GM23338 (cell line): ENCODE results near the gene CASQ1. TPM values are rescaled to one million over a fixed set of nuclear protein-coding genes. Genes with fewer than 3 reads are reported as not detected.
A peak's percentile ranks its signal among the peaks of the same experiment; 100 is the strongest.

Source experiments
- ATAC-seq: fragments of 200-7000 bp; cut with Tn5 transposase; 3 replicates; pipeline ENCODE4 v1.9.1; 2020
- DNase-seq: peaks from one replicate; pipeline ENCODE4 v3.0.0-alpha.2; 2015; ENCODE audit warnings: low spot score
- H2AFZ ChIP-seq: fragments of 200-600 bp; sonication (generic); 2 replicates; pipeline ENCODE4 v1.8.0; 2016; ENCODE audit warnings: antibody characterized with exemption, mild to moderate bottlenecking, moderate library complexity
- H3F3A ChIP-seq: fragments of 200-600 bp; sonication (generic); replicated peaks from 2 replicates; pipeline ENCODE4 v1.8.0; 2017; ENCODE audit warnings: antibody characterized with exemption, mixed run types, low read depth
- H3K27ac ChIP-seq: fragments of 200-600 bp; sonication (generic); 2 replicates; pipeline ENCODE4 v1.6.1; 2016; ENCODE audit warnings: low read depth
- H3K27me3 ChIP-seq: fragments of 200-600 bp; sonication (generic); 2 replicates; pipeline ENCODE4 v1.8.0; 2016; ENCODE audit warnings: mild to moderate bottlenecking, mixed run types, moderate library complexity; ENCODE audit not compliant: insufficient read depth
- H3K36me3 ChIP-seq: fragments of 200-600 bp; sonication (generic); 2 replicates; pipeline ENCODE4 v1.8.0; 2016; ENCODE audit warnings: mild to moderate bottlenecking; ENCODE audit not compliant: insufficient read depth
- H3K4me1 ChIP-seq: fragments of 200-600 bp; sonication (generic); 2 replicates; pipeline ENCODE4 v1.8.0; 2016; ENCODE audit warnings: mild to moderate bottlenecking, moderate library complexity; ENCODE audit not compliant: insufficient read depth
- H3K4me2 ChIP-seq: fragments of 200-600 bp; sonication (generic); 2 replicates; pipeline ENCODE4 v1.7.1; 2017; ENCODE audit warnings: mixed run types
- H3K4me3 ChIP-seq: fragments of 200-600 bp; sonication (generic); 2 replicates; pipeline ENCODE4 v1.6.1; 2016; ENCODE audit warnings: mixed run types
- H3K79me2 ChIP-seq: fragments of 200-600 bp; sonication (generic); replicated peaks from 2 replicates; pipeline ENCODE4 v1.8.0; 2017; ENCODE audit warnings: mild to moderate bottlenecking; ENCODE audit not compliant: insufficient read depth
- H3K9me2 ChIP-seq: fragments of 200-600 bp; sonication (generic); 2 replicates; pipeline ENCODE4 v1.8.0; 2017; ENCODE audit not compliant: insufficient read depth
- H4K20me1 ChIP-seq: fragments of 200-600 bp; sonication (generic); replicated peaks from 2 replicates; pipeline ENCODE4 v1.8.0; 2017; ENCODE audit warnings: mild to moderate bottlenecking; ENCODE audit not compliant: insufficient read depth
- H3K27ac Mint-ChIP-seq: 2 replicates; pipeline ENCODE4 v1.8.0; 2020; ENCODE audit warnings: inconsistent platforms, mild to moderate bottlenecking, moderate library complexity, mixed read lengths
- H3K27me3 Mint-ChIP-seq: 3 replicates; pipeline ENCODE4 v1.8.0; 2022; ENCODE audit warnings: low read depth, mild to moderate bottlenecking, moderate library complexity, mixed read lengths, inconsistent platforms; ENCODE audit not compliant: insufficient read depth, poor library complexity
- H3K36me3 Mint-ChIP-seq: 3 replicates; pipeline ENCODE4 v1.8.0; 2021; ENCODE audit warnings: low read depth, mild to moderate bottlenecking, inconsistent platforms, moderate library complexity, mixed read lengths
- H3K4me1 Mint-ChIP-seq: 3 replicates; pipeline ENCODE4 v1.8.0; 2020; ENCODE audit warnings: mild to moderate bottlenecking, inconsistent platforms, mixed read lengths
- H3K4me3 Mint-ChIP-seq: 3 replicates; pipeline ENCODE4 v1.8.0; 2021; ENCODE audit warnings: moderate library complexity, mild to moderate bottlenecking, inconsistent platforms, mixed read lengths
- H3K9me3 Mint-ChIP-seq: 3 replicates; pipeline ENCODE4 v1.8.0; 2020; ENCODE audit warnings: moderate library complexity, mild to moderate bottlenecking, inconsistent platforms, mixed read lengths
- CREB1 ChIP-seq: fragments of 250-450 bp; sonication (Bioruptor Pico); IDR thresholded peaks from 2 replicates; pipeline ENCODE4 v1.5.0; 2020; ENCODE audit warnings: low read depth, mild to moderate bottlenecking, moderate library complexity
- JUNB ChIP-seq: IDR thresholded peaks from one replicate; pipeline ENCODE4 v1.6.1; 2016; ENCODE audit warnings: antibody characterized with exemption; ENCODE audit not compliant: unreplicated experiment
- NANOG ChIP-seq: IDR thresholded peaks from 2 replicates; pipeline ENCODE4 v1.6.1; 2016; ENCODE audit warnings: antibody characterized with exemption, borderline replicate concordance
- polyA plus RNA-seq: library from polyadenylated mRNA; unstranded; fragments of >200 nt; fragmentation: Nextera tagmentation; extraction: Ambion mirVana; gene quantifications from 2 replicates; pipeline ENCODE4 v1.2.1, GENCODE V29; 2016
- total RNA-seq: library from RNA; depleted of rRNA; stranded (reverse); fragments of >200 nt; shearing (Covaris generic); gene quantifications from 2 replicates; pipeline ENCODE4 v1.2.3, GENCODE V29; 2014
- TF ChIP-seq, protein P1 (sequence below), 2 experiments: fragments of 200-600 bp in 1 of 2; sonication (generic) in 1 of 2; conservative IDR thresholded peaks; 2 replicates each; pipeline versions ENCODE4 v1.5.1 to v1.6.1; 2016 to 2017; ENCODE audit warnings: antibody characterized with exemption in 2 of 2, low read depth in 2 of 2, mild to moderate bottlenecking in 2 of 2, moderate library complexity in 1 of 2
- TF ChIP-seq, protein P2 (sequence below): fragments of 250-450 bp; sonication (Bioruptor Pico); IDR thresholded peaks from 2 replicates; pipeline ENCODE4 v1.5.0; 2020; ENCODE audit warnings: mild to moderate bottlenecking, moderate library complexity
- TF ChIP-seq, protein P3 (sequence below): IDR thresholded peaks from one replicate; pipeline ENCODE4 v1.6.1; 2018; ENCODE audit warnings: antibody characterized with exemption; ENCODE audit not compliant: unreplicated experiment

The CASQ1 gene
- total and polyA plus RNA-seq, 2 experiments from 2014 or later, result 1.1 to 2.8 TPM

- TF ChIP-seq CREB1 (CRISPR knock-in tag), result no peak
- TF ChIP-seq, protein P1, sequence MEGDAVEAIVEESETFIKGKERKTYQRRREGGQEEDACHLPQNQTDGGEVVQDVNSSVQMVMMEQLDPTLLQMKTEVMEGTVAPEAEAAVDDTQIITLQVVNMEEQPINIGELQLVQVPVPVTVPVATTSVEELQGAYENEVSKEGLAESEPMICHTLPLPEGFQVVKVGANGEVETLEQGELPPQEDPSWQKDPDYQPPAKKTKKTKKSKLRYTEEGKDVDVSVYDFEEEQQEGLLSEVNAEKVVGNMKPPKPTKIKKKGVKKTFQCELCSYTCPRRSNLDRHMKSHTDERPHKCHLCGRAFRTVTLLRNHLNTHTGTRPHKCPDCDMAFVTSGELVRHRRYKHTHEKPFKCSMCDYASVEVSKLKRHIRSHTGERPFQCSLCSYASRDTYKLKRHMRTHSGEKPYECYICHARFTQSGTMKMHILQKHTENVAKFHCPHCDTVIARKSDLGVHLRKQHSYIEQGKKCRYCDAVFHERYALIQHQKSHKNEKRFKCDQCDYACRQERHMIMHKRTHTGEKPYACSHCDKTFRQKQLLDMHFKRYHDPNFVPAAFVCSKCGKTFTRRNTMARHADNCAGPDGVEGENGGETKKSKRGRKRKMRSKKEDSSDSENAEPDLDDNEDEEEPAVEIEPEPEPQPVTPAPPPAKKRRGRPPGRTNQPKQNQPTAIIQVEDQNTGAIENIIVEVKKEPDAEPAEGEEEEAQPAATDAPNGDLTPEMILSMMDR (conservative IDR thresholded peaks at IDR 0.05; ENCODE audit: low read depth in 2 of 2), result no peak
These were observed 12.7 kb upstream of the CASQ1 start (continued) for GRCh38 chr1:160177667-160178066.

DNA sequence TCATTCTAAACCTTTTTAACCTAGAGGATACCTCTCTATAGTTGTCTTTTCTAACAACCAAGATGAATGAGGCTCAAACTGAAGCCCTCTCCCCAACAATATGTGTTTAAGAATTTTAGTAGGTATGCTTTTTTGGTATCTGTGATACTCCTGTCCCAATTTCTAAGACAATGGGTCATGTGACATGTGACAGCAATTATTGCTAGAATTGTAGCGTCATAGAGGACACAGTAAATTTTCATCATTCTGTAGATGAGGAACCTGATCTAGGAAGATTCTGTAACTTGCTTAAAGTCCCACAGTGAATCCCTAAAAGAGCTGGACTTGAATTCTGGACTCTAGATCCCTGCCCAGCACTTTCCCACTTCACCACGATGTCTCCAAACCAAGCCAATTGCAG lies 11.6 kb upstream of the CASQ1 start:
- Histone ChIP-seq H3K4me1 (peaks cover 12% of the 10 kb centered on the region; the same call in 1 of the 2 replicates), H4K20me1 (no peaks in the 10 kb centered on the region), H3K79me2 (no peaks in the 10 kb centered on the region), H3F3A (no peaks in the 10 kb centered on the region), H3K4me2 (no peak overlapping the region), H3K36me3 (no peaks in the 10 kb centered on the region), H3K27me3 (no peaks in the 10 kb centered on the region), H2AFZ (peak overlapping the region; percentile 69; the same call in 1 of the 2 replicates), H3K27ac (no peak overlapping the region), H3K4me3 (no peak overlapping the region), H3K9me2 (peaks cover 5% of the 10 kb centered on the region)
- Mint-ChIP-seq H3K27me3 (peaks cover 7% of the 10 kb centered on the region), H3K27ac (no peak overlapping the region), H3K4me3 (no peak overlapping the region), H3K4me1 (peaks cover 13% of the 10 kb centered on the region), H3K36me3 (no peaks in the 10 kb centered on the region; the same call in 2 of the 3 replicates), H3K9me3 (no peaks in the 10 kb centered on the region; the same call in 1 of the 3 replicates)
- no peak for ATAC-seq
- DNase-seq, result no peak
- TF ChIP-seq JUNB, result no peak
- TF ChIP-seq, protein P2, sequence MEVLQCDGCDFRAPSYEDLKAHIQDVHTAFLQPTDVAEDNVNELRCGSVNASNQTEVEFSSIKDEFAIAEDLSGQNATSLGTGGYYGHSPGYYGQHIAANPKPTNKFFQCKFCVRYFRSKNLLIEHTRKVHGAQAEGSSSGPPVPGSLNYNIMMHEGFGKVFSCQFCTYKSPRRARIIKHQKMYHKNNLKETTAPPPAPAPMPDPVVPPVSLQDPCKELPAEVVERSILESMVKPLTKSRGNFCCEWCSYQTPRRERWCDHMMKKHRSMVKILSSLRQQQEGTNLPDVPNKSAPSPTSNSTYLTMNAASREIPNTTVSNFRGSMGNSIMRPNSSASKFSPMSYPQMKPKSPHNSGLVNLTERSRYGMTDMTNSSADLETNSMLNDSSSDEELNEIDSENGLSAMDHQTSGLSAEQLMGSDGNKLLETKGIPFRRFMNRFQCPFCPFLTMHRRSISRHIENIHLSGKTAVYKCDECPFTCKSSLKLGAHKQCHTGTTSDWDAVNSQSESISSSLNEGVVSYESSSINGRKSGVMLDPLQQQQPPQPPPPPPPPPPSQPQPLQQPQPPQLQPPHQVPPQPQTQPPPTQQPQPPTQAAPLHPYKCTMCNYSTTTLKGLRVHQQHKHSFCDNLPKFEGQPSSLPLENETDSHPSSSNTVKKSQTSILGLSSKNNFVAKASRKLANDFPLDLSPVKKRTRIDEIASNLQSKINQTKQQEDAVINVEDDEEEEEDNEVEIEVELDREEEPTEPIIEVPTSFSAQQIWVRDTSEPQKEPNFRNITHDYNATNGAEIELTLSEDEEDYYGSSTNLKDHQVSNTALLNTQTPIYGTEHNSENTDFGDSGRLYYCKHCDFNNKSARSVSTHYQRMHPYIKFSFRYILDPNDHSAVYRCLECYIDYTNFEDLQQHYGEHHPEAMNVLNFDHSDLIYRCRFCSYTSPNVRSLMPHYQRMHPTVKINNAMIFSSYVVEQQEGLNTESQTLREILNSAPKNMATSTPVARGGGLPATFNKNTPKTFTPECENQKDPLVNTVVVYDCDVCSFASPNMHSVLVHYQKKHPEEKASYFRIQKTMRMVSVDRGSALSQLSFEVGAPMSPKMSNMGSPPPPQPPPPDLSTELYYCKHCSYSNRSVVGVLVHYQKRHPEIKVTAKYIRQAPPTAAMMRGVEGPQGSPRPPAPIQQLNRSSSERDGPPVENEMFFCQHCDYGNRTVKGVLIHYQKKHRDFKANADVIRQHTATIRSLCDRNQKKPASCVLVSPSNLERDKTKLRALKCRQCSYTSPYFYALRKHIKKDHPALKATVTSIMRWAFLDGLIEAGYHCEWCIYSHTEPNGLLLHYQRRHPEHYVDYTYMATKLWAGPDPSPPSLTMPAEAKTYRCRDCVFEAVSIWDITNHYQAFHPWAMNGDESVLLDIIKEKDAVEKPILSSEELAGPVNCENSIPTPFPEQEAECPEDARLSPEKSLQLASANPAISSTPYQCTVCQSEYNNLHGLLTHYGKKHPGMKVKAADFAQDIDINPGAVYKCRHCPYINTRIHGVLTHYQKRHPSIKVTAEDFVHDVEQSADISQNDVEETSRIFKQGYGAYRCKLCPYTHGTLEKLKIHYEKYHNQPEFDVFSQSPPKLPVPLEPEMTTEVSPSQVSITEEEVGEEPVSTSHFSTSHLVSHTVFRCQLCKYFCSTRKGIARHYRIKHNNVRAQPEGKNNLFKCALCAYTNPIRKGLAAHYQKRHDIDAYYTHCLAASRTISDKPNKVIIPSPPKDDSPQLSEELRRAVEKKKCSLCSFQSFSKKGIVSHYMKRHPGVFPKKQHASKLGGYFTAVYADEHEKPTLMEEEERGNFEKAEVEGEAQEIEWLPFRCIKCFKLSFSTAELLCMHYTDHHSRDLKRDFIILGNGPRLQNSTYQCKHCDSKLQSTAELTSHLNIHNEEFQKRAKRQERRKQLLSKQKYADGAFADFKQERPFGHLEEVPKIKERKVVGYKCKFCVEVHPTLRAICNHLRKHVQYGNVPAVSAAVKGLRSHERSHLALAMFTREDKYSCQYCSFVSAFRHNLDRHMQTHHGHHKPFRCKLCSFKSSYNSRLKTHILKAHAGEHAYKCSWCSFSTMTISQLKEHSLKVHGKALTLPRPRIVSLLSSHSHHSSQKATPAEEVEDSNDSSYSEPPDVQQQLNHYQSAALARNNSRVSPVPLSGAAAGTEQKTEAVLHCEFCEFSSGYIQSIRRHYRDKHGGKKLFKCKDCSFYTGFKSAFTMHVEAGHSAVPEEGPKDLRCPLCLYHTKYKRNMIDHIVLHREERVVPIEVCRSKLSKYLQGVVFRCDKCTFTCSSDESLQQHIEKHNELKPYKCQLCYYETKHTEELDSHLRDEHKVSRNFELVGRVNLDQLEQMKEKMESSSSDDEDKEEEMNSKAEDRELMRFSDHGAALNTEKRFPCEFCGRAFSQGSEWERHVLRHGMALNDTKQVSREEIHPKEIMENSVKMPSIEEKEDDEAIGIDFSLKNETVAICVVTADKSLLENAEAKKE (CRISPR knock-in tag), result no peak
- TF ChIP-seq, protein P1 (conservative IDR thresholded peaks at IDR 0.05; ENCODE audit: low read depth in 2 of 2), result no peak
- TF ChIP-seq CREB1 (CRISPR knock-in tag), result no peak
- TF ChIP-seq, protein P3, sequence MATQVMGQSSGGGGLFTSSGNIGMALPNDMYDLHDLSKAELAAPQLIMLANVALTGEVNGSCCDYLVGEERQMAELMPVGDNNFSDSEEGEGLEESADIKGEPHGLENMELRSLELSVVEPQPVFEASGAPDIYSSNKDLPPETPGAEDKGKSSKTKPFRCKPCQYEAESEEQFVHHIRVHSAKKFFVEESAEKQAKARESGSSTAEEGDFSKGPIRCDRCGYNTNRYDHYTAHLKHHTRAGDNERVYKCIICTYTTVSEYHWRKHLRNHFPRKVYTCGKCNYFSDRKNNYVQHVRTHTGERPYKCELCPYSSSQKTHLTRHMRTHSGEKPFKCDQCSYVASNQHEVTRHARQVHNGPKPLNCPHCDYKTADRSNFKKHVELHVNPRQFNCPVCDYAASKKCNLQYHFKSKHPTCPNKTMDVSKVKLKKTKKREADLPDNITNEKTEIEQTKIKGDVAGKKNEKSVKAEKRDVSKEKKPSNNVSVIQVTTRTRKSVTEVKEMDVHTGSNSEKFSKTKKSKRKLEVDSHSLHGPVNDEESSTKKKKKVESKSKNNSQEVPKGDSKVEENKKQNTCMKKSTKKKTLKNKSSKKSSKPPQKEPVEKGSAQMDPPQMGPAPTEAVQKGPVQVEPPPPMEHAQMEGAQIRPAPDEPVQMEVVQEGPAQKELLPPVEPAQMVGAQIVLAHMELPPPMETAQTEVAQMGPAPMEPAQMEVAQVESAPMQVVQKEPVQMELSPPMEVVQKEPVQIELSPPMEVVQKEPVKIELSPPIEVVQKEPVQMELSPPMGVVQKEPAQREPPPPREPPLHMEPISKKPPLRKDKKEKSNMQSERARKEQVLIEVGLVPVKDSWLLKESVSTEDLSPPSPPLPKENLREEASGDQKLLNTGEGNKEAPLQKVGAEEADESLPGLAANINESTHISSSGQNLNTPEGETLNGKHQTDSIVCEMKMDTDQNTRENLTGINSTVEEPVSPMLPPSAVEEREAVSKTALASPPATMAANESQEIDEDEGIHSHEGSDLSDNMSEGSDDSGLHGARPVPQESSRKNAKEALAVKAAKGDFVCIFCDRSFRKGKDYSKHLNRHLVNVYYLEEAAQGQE, result no peak
- TF ChIP-seq NANOG, result no peak
